Measurements from ENCODE around the gene GSE1. TPM values are rescaled to one million over a fixed set of nuclear protein-coding genes. Genes with fewer than 3 reads are reported as not detected.
A peak's percentile ranks its signal among the peaks of the same experiment; 100 is the strongest.

GSE1 gene
- total and polyA plus RNA-seq, 2 experiments from 2014 or later, result 32.4 to 135 TPM

DNA sequence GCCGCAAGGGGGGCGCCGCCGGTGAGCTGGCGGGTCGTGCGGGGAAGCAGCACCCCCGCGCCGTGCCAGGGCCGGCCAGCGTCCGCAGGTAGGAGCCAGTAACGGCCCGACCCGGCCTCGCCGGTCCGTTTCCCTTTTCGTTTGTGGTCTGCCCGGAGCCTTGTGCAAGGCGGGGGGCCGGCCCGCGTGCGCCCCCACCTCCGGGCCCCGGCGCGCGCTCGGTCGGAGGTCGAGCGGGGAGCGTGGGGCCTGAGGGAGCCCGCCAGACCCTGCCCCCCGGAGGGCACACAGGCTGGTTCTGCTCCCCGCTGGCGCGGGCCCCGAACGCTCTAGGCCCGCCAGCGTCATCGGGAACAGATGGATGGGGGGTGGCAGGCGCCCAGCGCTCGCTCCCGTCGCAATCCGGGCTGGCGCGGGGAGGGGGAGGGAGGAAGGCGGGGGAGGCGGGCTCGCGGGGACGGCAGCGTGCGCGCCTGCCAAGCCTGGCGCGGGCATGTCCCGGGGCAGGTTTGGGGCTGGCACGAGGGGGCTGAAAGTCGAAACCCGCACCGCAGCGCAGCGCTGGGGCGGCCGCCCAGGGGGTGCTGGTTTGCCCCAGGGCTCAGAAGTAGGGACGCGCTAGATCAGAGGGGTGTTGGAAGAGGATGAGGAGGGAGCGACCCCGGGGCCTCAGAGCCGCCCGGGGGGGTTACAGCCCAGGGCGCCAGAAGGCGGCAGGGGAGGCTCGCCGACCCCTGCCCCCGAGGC, 1.5 kb upstream of the GSE1 start:
- H2AFZ ChIP-seq, result no peak overlapping the region
- peaks cover 49% of the 10 kb centered on the region for H3K4me1 ChIP-seq (ENCODE audit: insufficient read depth)
- peaks cover 1% of the 10 kb centered on the region; the same call in 1 of the 3 replicates for H3K36me3 Mint-ChIP-seq (ENCODE audit: low read depth)

More for the DNA sequence above, 1.5 kb upstream of the GSE1 start:
- ATAC-seq (peak; percentile 0), DNase-seq (ENCODE audit: low spot score) (peak; percentile 82)
- Histone ChIP-seq H3K27me3 (ENCODE audit: insufficient read depth) (peaks cover 7% of the 10 kb centered on the region; the same call in 1 of the 2 replicates), H3K4me2 (peak overlapping the region; percentile 90), H3K36me3 (ENCODE audit: insufficient read depth) (no peaks in the 10 kb centered on the region), H3K9me2 (ENCODE audit: insufficient read depth) (no peaks in the 10 kb centered on the region), H4K20me1 (replicated peaks; ENCODE audit: insufficient read depth) (peaks cover 11% of the 10 kb centered on the region), H3F3A (replicated peaks; ENCODE audit: low read depth) (peaks cover 22% of the 10 kb centered on the region), H3K4me3 (peak overlapping the region; percentile 84), H3K27ac (ENCODE audit: low read depth) (peak overlapping the region; percentile 98), H3K79me2 (replicated peaks; ENCODE audit: insufficient read depth) (peaks cover 52% of the 10 kb centered on the region)
- TF ChIP-seq CREB1 (CRISPR knock-in tag; IDR thresholded peaks at IDR 0.05; ENCODE audit: low read depth) (peak; percentile 49; the same call in 1 of the 2 replicates), EZH2 (IDR thresholded peaks at IDR 0.05; ENCODE audit: low read depth, unreplicated experiment) (no peak), NANOG (IDR thresholded peaks at IDR 0.05; ENCODE audit: borderline replicate concordance) (no peak)
- TF ChIP-seq, protein P1, sequence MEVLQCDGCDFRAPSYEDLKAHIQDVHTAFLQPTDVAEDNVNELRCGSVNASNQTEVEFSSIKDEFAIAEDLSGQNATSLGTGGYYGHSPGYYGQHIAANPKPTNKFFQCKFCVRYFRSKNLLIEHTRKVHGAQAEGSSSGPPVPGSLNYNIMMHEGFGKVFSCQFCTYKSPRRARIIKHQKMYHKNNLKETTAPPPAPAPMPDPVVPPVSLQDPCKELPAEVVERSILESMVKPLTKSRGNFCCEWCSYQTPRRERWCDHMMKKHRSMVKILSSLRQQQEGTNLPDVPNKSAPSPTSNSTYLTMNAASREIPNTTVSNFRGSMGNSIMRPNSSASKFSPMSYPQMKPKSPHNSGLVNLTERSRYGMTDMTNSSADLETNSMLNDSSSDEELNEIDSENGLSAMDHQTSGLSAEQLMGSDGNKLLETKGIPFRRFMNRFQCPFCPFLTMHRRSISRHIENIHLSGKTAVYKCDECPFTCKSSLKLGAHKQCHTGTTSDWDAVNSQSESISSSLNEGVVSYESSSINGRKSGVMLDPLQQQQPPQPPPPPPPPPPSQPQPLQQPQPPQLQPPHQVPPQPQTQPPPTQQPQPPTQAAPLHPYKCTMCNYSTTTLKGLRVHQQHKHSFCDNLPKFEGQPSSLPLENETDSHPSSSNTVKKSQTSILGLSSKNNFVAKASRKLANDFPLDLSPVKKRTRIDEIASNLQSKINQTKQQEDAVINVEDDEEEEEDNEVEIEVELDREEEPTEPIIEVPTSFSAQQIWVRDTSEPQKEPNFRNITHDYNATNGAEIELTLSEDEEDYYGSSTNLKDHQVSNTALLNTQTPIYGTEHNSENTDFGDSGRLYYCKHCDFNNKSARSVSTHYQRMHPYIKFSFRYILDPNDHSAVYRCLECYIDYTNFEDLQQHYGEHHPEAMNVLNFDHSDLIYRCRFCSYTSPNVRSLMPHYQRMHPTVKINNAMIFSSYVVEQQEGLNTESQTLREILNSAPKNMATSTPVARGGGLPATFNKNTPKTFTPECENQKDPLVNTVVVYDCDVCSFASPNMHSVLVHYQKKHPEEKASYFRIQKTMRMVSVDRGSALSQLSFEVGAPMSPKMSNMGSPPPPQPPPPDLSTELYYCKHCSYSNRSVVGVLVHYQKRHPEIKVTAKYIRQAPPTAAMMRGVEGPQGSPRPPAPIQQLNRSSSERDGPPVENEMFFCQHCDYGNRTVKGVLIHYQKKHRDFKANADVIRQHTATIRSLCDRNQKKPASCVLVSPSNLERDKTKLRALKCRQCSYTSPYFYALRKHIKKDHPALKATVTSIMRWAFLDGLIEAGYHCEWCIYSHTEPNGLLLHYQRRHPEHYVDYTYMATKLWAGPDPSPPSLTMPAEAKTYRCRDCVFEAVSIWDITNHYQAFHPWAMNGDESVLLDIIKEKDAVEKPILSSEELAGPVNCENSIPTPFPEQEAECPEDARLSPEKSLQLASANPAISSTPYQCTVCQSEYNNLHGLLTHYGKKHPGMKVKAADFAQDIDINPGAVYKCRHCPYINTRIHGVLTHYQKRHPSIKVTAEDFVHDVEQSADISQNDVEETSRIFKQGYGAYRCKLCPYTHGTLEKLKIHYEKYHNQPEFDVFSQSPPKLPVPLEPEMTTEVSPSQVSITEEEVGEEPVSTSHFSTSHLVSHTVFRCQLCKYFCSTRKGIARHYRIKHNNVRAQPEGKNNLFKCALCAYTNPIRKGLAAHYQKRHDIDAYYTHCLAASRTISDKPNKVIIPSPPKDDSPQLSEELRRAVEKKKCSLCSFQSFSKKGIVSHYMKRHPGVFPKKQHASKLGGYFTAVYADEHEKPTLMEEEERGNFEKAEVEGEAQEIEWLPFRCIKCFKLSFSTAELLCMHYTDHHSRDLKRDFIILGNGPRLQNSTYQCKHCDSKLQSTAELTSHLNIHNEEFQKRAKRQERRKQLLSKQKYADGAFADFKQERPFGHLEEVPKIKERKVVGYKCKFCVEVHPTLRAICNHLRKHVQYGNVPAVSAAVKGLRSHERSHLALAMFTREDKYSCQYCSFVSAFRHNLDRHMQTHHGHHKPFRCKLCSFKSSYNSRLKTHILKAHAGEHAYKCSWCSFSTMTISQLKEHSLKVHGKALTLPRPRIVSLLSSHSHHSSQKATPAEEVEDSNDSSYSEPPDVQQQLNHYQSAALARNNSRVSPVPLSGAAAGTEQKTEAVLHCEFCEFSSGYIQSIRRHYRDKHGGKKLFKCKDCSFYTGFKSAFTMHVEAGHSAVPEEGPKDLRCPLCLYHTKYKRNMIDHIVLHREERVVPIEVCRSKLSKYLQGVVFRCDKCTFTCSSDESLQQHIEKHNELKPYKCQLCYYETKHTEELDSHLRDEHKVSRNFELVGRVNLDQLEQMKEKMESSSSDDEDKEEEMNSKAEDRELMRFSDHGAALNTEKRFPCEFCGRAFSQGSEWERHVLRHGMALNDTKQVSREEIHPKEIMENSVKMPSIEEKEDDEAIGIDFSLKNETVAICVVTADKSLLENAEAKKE (CRISPR knock-in tag; IDR thresholded peaks at IDR 0.05), result no peak
- Mint-ChIP-seq H3K27me3 (ENCODE audit: insufficient read depth, low read depth, poor library complexity) (peaks cover 21% of the 10 kb centered on the region), H3K4me3 (peak overlapping the region; percentile 68), H3K9me3 (no peaks in the 10 kb centered on the region), H3K4me1 (peaks cover 45% of the 10 kb centered on the region), H3K27ac (no peak overlapping the region)
